Measurements from ENCODE around the gene CLEC4A. TPM values are rescaled to one million over a fixed set of nuclear protein-coding genes. Genes with fewer than 3 reads are reported as not detected.

Gene CLEC4A
- total RNA-seq, 1 donor from 2014 or later, result 0.29 TPM

DNA sequence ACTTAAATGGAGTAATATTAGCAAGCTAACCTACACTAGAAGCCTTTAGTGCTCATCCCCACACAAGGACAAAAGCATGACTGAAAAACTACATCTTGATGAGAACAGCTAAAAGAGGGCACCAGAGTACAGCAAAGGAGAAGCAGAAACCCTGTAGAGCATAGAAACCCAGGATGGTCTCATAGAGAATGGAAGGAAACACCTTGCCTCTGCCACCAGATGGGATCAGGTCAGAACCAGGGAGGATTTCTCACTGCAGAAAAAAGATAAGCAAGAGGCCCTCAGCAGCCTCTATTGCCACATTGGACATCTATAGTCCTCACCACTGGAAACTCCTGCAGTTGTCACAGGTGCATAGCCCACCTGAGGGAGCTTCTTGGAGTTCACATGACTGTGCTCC, 19.8 kb downstream of the CLEC4A start:
- Mint-ChIP-seq H3K4me1 (ENCODE audit: unreplicated experiment) (no peaks in the 10 kb centered on the region), H3K4me3 (no peak overlapping the region), H3K27me3 (peaks cover 27% of the 10 kb centered on the region), H3K27ac (no peak overlapping the region), H3K36me3 (peaks cover 9% of the 10 kb centered on the region), H3K9me3 (peaks cover 5% of the 10 kb centered on the region)
- no peak for DNase-seq (ENCODE audit: extremely low spot score, unreplicated experiment)
- TF ChIP-seq, protein P1, sequence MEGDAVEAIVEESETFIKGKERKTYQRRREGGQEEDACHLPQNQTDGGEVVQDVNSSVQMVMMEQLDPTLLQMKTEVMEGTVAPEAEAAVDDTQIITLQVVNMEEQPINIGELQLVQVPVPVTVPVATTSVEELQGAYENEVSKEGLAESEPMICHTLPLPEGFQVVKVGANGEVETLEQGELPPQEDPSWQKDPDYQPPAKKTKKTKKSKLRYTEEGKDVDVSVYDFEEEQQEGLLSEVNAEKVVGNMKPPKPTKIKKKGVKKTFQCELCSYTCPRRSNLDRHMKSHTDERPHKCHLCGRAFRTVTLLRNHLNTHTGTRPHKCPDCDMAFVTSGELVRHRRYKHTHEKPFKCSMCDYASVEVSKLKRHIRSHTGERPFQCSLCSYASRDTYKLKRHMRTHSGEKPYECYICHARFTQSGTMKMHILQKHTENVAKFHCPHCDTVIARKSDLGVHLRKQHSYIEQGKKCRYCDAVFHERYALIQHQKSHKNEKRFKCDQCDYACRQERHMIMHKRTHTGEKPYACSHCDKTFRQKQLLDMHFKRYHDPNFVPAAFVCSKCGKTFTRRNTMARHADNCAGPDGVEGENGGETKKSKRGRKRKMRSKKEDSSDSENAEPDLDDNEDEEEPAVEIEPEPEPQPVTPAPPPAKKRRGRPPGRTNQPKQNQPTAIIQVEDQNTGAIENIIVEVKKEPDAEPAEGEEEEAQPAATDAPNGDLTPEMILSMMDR (conservative IDR thresholded peaks at IDR 0.05), result no peak

DNA sequence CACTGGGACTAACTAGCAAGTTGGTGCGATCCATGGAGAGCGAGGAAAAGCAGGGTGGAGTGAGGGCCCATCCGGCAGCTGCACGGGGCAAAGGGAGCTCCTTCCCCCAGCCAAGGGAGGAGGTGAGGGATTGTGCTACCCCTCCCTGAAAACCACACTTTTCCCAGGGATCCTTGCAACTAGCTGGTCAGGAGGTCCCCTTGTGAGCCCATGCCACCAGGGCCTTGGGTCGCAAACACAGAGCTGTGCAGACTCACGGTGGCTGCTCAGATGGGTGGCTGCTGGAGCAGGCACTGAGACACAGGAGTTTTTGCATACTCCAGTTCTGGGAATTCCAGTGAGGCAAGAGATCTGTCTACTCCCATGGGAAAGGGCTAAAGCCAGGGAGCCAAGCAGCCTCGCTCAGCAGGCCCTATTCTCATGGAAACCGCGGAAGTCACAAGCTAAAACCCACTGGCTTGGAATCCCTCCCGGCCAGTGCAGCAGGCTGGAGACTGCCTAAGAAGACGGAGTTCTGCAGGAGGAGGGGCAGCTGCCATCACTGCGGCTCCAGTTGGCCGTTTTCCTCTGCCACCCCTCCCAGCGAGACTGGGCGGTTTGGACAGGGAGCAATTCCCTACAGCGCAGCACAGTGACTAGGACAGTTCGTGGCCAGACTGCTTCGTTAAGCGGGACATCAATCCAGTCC, 22.5 kb downstream of the CLEC4A start:
- DNase-seq (ENCODE audit: extremely low spot score, unreplicated experiment), result no peak
- Mint-ChIP-seq H3K36me3 (peaks cover 4% of the 10 kb centered on the region), H3K4me3 (no peak overlapping the region), H3K9me3 (peaks cover 5% of the 10 kb centered on the region), H3K27me3 (peaks cover 49% of the 10 kb centered on the region), H3K27ac (no peak overlapping the region), H3K4me1 (ENCODE audit: unreplicated experiment) (no peaks in the 10 kb centered on the region)
- TF ChIP-seq, protein P1 (conservative IDR thresholded peaks at IDR 0.05), result no peak

DNA sequence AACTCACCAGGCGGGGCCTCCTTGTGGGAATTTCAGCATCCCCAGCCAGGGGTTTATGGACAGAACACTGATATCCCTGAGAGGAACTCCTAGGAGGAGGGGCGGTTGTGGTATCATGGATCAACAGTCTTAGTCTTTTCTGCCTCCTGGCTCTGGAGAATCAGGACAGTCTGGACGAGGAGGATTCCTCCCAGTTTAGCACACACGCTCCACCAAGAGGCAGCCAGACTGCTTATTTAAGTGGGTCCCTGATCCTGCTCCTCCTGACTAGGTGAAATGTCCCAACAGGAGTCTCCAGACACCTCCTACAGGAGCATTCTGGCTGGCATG, 23.0 kb downstream of the CLEC4A start:
- H3K27ac Mint-ChIP-seq, result no peak overlapping the region
- H3K27me3 Mint-ChIP-seq, result peaks cover 54% of the 10 kb centered on the region
- DNase-seq (ENCODE audit: extremely low spot score, unreplicated experiment), result no peak

DNA sequence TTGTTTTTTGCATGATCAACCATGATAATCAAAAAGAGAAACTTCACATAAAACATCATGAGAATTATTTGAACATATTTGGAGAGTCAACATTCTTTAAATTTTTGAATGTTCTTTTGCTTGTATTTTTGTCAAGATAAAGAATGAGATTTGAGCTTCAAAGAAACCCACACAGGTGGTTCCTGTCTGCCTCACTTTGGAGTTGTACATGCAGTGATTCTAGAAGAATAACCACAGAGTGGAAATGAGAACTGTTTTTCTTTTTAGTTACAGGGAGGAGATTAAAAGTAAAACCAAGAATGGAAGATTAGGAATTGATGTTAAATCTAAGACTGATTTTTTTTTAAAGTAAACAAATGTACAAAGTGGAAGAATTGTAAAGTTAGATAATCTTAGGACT, 31.1 kb downstream of the CLEC4A start:
- peaks cover 4% of the 10 kb centered on the region for H3K36me3 Mint-ChIP-seq
- H3K4me1 Mint-ChIP-seq (ENCODE audit: unreplicated experiment), result no peaks in the 10 kb centered on the region
- DNase-seq (ENCODE audit: extremely low spot score, unreplicated experiment), result no peak
- H3K27me3 Mint-ChIP-seq, result peaks cover 37% of the 10 kb centered on the region
- no peak overlapping the region for H3K4me3 Mint-ChIP-seq
- H3K27ac Mint-ChIP-seq, result no peak overlapping the region
- H3K9me3 Mint-ChIP-seq, result no peaks in the 10 kb centered on the region
- TF ChIP-seq, protein P1 (conservative IDR thresholded peaks at IDR 0.05), result no peak

More for the DNA sequence above, 23.0 kb downstream of the CLEC4A start:
- peaks cover 1% of the 10 kb centered on the region for H3K36me3 Mint-ChIP-seq
- peaks cover 5% of the 10 kb centered on the region for H3K9me3 Mint-ChIP-seq
- TF ChIP-seq, protein P1 (conservative IDR thresholded peaks at IDR 0.05), result no peak
- no peak overlapping the region for H3K4me3 Mint-ChIP-seq
- no peaks in the 10 kb centered on the region for H3K4me1 Mint-ChIP-seq (ENCODE audit: unreplicated experiment)

DNA sequence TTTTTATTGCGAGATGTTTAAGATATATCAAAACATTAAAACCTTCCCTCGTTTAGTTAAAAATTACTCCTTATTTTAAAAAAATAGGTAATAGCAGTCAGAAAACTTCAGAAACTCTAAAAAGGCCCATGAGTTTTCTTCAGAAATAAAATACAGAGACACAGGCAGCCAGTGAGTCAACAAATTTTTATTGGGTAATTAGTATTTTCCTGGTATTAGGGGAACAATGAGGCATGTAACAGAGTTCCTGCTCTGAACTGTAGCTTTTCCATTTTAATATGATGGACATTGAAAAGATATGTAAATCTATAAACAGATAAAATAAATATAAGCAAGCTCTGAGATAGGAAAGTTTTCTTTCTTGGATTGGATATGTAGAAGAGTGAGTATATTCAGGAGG, 33.0 kb downstream of the CLEC4A start:
- Mint-ChIP-seq H3K36me3 (peaks cover 4% of the 10 kb centered on the region), H3K27ac (no peak overlapping the region), H3K27me3 (peaks cover 27% of the 10 kb centered on the region), H3K4me3 (no peak overlapping the region), H3K4me1 (ENCODE audit: unreplicated experiment) (no peaks in the 10 kb centered on the region), H3K9me3 (no peaks in the 10 kb centered on the region)
- no peak for DNase-seq (ENCODE audit: extremely low spot score, unreplicated experiment)
- TF ChIP-seq, protein P1 (conservative IDR thresholded peaks at IDR 0.05), result no peak
